Measurements from ENCODE around the gene C2CD4B. TPM values are rescaled to one million over a fixed set of nuclear protein-coding genes. Genes with fewer than 3 reads are reported as not detected.

Gene C2CD4B
- polyA plus RNA-seq, 3 donors = 0.05 TPM; not detected in 2

- H3K27me3 ChIP-seq (ENCODE audit: control insufficient read depth in 2 of 2, insufficient read depth in 2 of 2, low read length in 2 of 2) = no peaks in the 10 kb centered on the region
- peaks cover 8 to 13% of the 10 kb centered on the region in 2 donors for H3K4me1 ChIP-seq (ENCODE audit: control insufficient read depth in 1 of 2, insufficient read depth in 2 of 2, low read length in 2 of 2)
- no peaks in the 10 kb centered on the region for H3K9me3 ChIP-seq (replicated peaks in 1 of 2; ENCODE audit: control insufficient read depth in 1 of 2, insufficient read depth in 1 of 2, low read length in 2 of 2)
- no peak overlapping the region for H3K4me3 Mint-ChIP-seq
- no peak overlapping the region for H3K27ac Mint-ChIP-seq
- no peaks in the 10 kb centered on the region for H3K36me3 ChIP-seq (replicated peaks in 1 of 2; ENCODE audit: control insufficient read depth in 1 of 2, insufficient read depth in 2 of 2, low read length in 2 of 2)
- H4K20me1 ChIP-seq (ENCODE audit: insufficient read depth, low read length) = no peaks in the 10 kb centered on the region
- WGBS (ENCODE audit: insufficient coverage) = 70% methylated on average over 2 of the region's 2 CpGs
- peaks cover 0 to 7% (median 3%) of the 10 kb centered on the region in 7 donors for H3K9me3 Mint-ChIP-seq
- no peaks in the 10 kb centered on the region for H3K36me3 Mint-ChIP-seq
- no peak overlapping the region for H3K9ac ChIP-seq (ENCODE audit: insufficient read depth, low read length, poor library complexity, severe bottlenecking)
- no peaks in the 10 kb centered on the region for H3K79me2 ChIP-seq (ENCODE audit: insufficient read depth, low read length)
- intact Hi-C loops (cut with micrococcal nuclease) = no loop called here
- peaks cover 18% of the 10 kb centered on the region for H3K4me1 Mint-ChIP-seq
- H3K27ac ChIP-seq (ENCODE audit: low read depth in 1 of 2, low read length in 2 of 2) = no peak overlapping the region
- H3K4me2 ChIP-seq (replicated peaks; ENCODE audit: extremely low read depth, low read length, poor library complexity, severe bottlenecking) = no peak overlapping the region
- H3K27me3 Mint-ChIP-seq (ENCODE audit: low read depth in 3 of 3) = peaks cover 0 to 6% (median 3%) of the 10 kb centered on the region in 3 donors
- no peak for TF ChIP-seq CTCF (IDR thresholded peaks at IDR 0.05)
- H3K4me3 ChIP-seq (replicated peaks in 1 of 3; ENCODE audit: low read depth in 2 of 3, low read length in 3 of 3) = no peak overlapping the region
- peak in 1 of 3 donors; percentile 11 for DNase-seq
- no peak overlapping the region for H2AFZ ChIP-seq (ENCODE audit: insufficient read depth, low read depth, low read length, poor library complexity, severe bottlenecking)
Observed at GRCh38 chr15:62125773-62126172, 39.3 kb downstream of the C2CD4B start.

GRCh38 chr15:62124973-62125303, 40.1 kb downstream of the C2CD4B start:
- H3K4me3 ChIP-seq (replicated peaks in 1 of 3; ENCODE audit: low read depth in 2 of 3, low read length in 3 of 3) = no peak overlapping the region
- Mint-ChIP-seq H3K9me3 (peaks cover 0 to 7% (median 3%) of the 10 kb centered on the region in 7 donors), H3K27ac (peak overlapping the region in 1 of 7 donors; percentile 70), H3K36me3 (no peaks in the 10 kb centered on the region), H3K27me3 (ENCODE audit: low read depth in 3 of 3) (peaks cover 0 to 6% (median 3%) of the 10 kb centered on the region in 3 donors), H3K4me1 (peaks cover 20% of the 10 kb centered on the region), H3K4me3 (no peak overlapping the region)
- no peaks in the 10 kb centered on the region for H4K20me1 ChIP-seq (ENCODE audit: insufficient read depth, low read length)
- H3K4me1 ChIP-seq (ENCODE audit: control insufficient read depth in 1 of 2, insufficient read depth in 2 of 2, low read length in 2 of 2) = peaks cover 8 to 14% of the 10 kb centered on the region in 2 donors
- H3K27ac ChIP-seq (ENCODE audit: low read depth in 1 of 2, low read length in 2 of 2) = no peak overlapping the region
- H3K79me2 ChIP-seq (ENCODE audit: insufficient read depth, low read length) = no peaks in the 10 kb centered on the region
- H3K27me3 ChIP-seq (ENCODE audit: control insufficient read depth in 2 of 2, insufficient read depth in 2 of 2, low read length in 2 of 2) = no peaks in the 10 kb centered on the region
- no CpG with 5 or more reads among the region's 2 CpGs for WGBS (ENCODE audit: insufficient coverage)
- H2AFZ ChIP-seq (ENCODE audit: insufficient read depth, low read depth, low read length, poor library complexity, severe bottlenecking) = no peak overlapping the region
- no peak overlapping the region for H3K9ac ChIP-seq (ENCODE audit: insufficient read depth, low read length, poor library complexity, severe bottlenecking)
- no peaks in the 10 kb centered on the region for H3K9me3 ChIP-seq (replicated peaks in 1 of 2; ENCODE audit: control insufficient read depth in 1 of 2, insufficient read depth in 1 of 2, low read length in 2 of 2)
- DNase-seq = no peak
- no peak overlapping the region for H3K4me2 ChIP-seq (replicated peaks; ENCODE audit: extremely low read depth, low read length, poor library complexity, severe bottlenecking)
- no peaks in the 10 kb centered on the region for H3K36me3 ChIP-seq (replicated peaks in 1 of 2; ENCODE audit: control insufficient read depth in 1 of 2, insufficient read depth in 2 of 2, low read length in 2 of 2)
- intact Hi-C loops (cut with micrococcal nuclease) = no loop called here
- TF ChIP-seq CTCF (IDR thresholded peaks at IDR 0.05) = no peak
